Keratinocyte (primary cell): ENCODE data around the gene DSC2. TPM values are rescaled to one million over a fixed set of nuclear protein-coding genes. Genes with fewer than 3 reads are reported as not detected.
A peak's percentile ranks its signal among the peaks of the same experiment; 100 is the strongest.

ENCODE experiments used
- DNase-seq: peaks from one replicate; pipeline ENCODE4 v3.0.0-alpha.2; 2011; ENCODE audit warnings: low read depth, missing footprints, low spot score
- FAIRE-seq: peaks from 2 replicates; lab custom pipeline; 2011; peaks lifted over from hg19 to GRCh38; lab: Jason Lieb, UNC
- H2AFZ ChIP-seq: 2 replicates; pipeline ENCODE4 v1.6.0; 2012; ENCODE audit warnings: low read length, control low read depth, inconsistent platforms; ENCODE audit not compliant: control insufficient read depth
- H3K27ac ChIP-seq: 2 replicates; pipeline ENCODE4 v1.5.1; 2011; ENCODE audit warnings: low read length; ENCODE audit not compliant: control insufficient read depth, insufficient read depth
- H3K27me3 ChIP-seq: 3 replicates; pipeline ENCODE4 v1.6.0; 2011; ENCODE audit warnings: low read length; ENCODE audit not compliant: control insufficient read depth, insufficient read depth; ENCODE audit errors: extremely low read depth
- H3K36me3 ChIP-seq, 2 experiments: 2 replicates in 1 of 2; 3 replicates in 1 of 2; pipeline ENCODE4 v1.5.1; 2011; ENCODE audit warnings: low read length in 2 of 2, mild to moderate bottlenecking in 1 of 2; ENCODE audit not compliant: control insufficient read depth in 2 of 2, insufficient read depth in 2 of 2; ENCODE audit errors: extremely low read depth in 1 of 2
- H3K4me1 ChIP-seq: 3 replicates; pipeline ENCODE4 v1.5.1; 2011; ENCODE audit warnings: low read length; ENCODE audit not compliant: control insufficient read depth, insufficient read depth; ENCODE audit errors: extremely low read depth
- H3K4me2 ChIP-seq: 3 replicates; pipeline ENCODE4 v1.6.0; 2011; ENCODE audit warnings: low read depth, low read length; ENCODE audit not compliant: control insufficient read depth, insufficient read depth; ENCODE audit errors: extremely low read depth
- H3K4me3 ChIP-seq, 3 experiments: fragments of 200-600 bp in 1 of 3; sonication (generic) in 1 of 3; 2 replicates in 2 of 3; 3 replicates in 1 of 3; pipeline ENCODE4 v1.5.1; 2011 to 2016; ENCODE audit warnings: low read length in 3 of 3, mild to moderate bottlenecking in 3 of 3, control low read depth in 2 of 3, inconsistent platforms in 1 of 3, low read depth in 1 of 3, mixed read lengths in 1 of 3, mixed run types in 1 of 3, moderate library complexity in 1 of 3; ENCODE audit not compliant: control insufficient read depth in 2 of 3, insufficient read depth in 2 of 3; ENCODE audit errors: extremely low read depth in 1 of 3
- H3K79me2 ChIP-seq: 2 replicates; pipeline ENCODE4 v1.6.0; 2012; ENCODE audit warnings: low read length; ENCODE audit not compliant: control insufficient read depth, insufficient read depth
- H3K9ac ChIP-seq: 3 replicates; pipeline ENCODE4 v1.6.0; 2011; ENCODE audit warnings: low read length; ENCODE audit not compliant: control insufficient read depth, insufficient read depth; ENCODE audit errors: extremely low read depth
- H3K9me1 ChIP-seq: 3 replicates; pipeline ENCODE4 v1.6.0; 2011; ENCODE audit warnings: low read length; ENCODE audit not compliant: control insufficient read depth, insufficient read depth; ENCODE audit errors: extremely low read depth
- H3K9me3 ChIP-seq: 2 replicates; pipeline ENCODE4 v1.5.1; 2012; ENCODE audit warnings: low read depth, low read length; ENCODE audit not compliant: control insufficient read depth
- H4K20me1 ChIP-seq: 3 replicates; pipeline ENCODE4 v1.6.0; 2011; ENCODE audit warnings: low read length; ENCODE audit not compliant: control insufficient read depth, insufficient read depth; ENCODE audit errors: extremely low read depth
- EZH2 ChIP-seq: IDR thresholded peaks from one replicate; pipeline ENCODE4 v1.6.1; 2012; ENCODE audit warnings: inconsistent platforms, mild to moderate bottlenecking, low read length, moderate library complexity
- dilution Hi-C: fragments of 300-500 bp; cut with MboI; formaldehyde crosslinking; loops from one replicate; pipeline ENCODE4 v1.7.0; 2020; ENCODE audit warnings: low sequenced_read_pairs; ENCODE audit not compliant: extremely low pct_ligation_motif_present
- polyA plus RNA-seq, 5 experiments: library from polyadenylated mRNA; depleted of rRNA in 3 of 5; stranded (reverse) in 3 of 5; stranded (forward) in 1 of 5; unstranded in 1 of 5; fragments of >200 nt; gene quantifications; 1 replicate in 1 of 5; 2 replicates in 3 of 5; 3 replicates in 1 of 5; pipeline versions ENCODE4 v1.2.1 to v1.2.3, GENCODE V29; 2011 to 2012; ENCODE audit warnings: missing spikeins in 2 of 5, low read depth in 1 of 5, low replicate concordance in 1 of 5
- TF ChIP-seq, protein P1 (sequence below), 3 experiments: IDR thresholded peaks in 1 of 3; conservative IDR thresholded peaks in 1 of 3; optimal IDR thresholded peaks in 1 of 3; 2 replicates in 2 of 3; 3 replicates in 1 of 3; pipeline versions ENCODE3 to v1.5.1; 2011; ENCODE audit warnings: low read length in 3 of 3, mild to moderate bottlenecking in 3 of 3, moderate library complexity in 2 of 3, control low read depth in 1 of 3, inconsistent platforms in 1 of 3; ENCODE audit not compliant: insufficient read depth in 2 of 3; ENCODE audit errors: extremely low read depth in 1 of 3

The DSC2 gene
- polyA plus RNA-seq, 1 donor (not counting 4 experiments of a cell fraction or from before 2014, with no cell fraction given) = 37.1 TPM

DNA sequence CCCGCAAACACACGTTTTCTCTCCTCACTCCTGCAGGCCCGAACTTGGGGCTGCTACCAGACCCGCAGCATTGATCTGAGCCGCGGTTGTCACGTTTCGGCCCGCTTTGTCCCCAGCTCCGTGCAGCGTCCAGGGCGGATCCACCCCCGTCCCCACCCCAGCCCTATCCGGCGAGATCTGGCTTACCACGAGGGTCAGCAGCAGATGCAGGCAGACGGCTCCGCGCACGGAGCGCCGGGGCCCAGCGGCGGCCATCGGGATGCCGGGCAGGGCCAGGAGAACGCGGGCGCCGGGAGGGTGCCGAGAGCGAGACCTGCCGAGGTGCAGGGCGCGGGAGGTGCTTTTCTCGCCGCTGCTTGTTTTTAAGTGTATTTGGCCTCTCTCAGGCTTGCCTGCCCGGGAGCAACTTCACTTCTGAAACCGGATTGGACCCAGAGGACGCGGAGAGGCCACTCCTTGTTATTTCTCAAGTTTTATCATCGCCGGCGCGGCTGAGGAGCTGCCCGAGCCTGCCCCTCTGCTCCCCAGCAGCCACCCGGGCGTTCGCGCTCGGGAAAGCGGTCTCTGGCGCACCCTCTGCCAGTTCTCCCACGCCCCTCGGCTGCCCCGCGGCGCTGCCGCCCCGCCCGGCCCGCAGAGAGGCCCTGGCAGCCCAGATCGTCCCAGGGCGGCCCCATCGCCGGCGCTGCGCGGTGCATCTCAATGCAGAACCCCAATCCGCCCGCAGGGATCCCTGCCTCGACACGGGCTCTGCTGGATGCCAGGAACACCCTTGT, 59.6 kb downstream of the DSC2 start, which contains the start of gene DSC3:
Gene DSC3 (minus strand): TSS at position 337 of the 776 bp plus-strand sequence. CDS start 82 bp downstream, at position 255.
- Histone ChIP-seq H3K36me3 (no peaks in the 10 kb centered on the region), H3K27ac (peak within 1 kb of the TSS; percentile 98), H4K20me1 (no peaks in the 10 kb centered on the region), H3K4me2 (peak within 1 kb of the TSS; percentile 98), H3K79me2 (peaks cover 49% of the 10 kb centered on the region), H3K9me1 (no peaks in the 10 kb centered on the region), H3K9me3 (no peaks in the 10 kb centered on the region), H3K4me3 (peak within 1 kb of the TSS; percentile 84 to 98 (median 95)), H3K27me3 (no peaks in the 10 kb centered on the region), H3K9ac (peak within 1 kb of the TSS; percentile 99), H2AFZ (peak within 1 kb of the TSS; percentile 38), H3K4me1 (peaks cover 62% of the 10 kb centered on the region)
- dilution Hi-C loops = no loop called here
- DNase-seq (no peak), FAIRE-seq (peak; percentile 34)
- TF ChIP-seq EZH2 = no peak
- TF ChIP-seq, protein P1, sequence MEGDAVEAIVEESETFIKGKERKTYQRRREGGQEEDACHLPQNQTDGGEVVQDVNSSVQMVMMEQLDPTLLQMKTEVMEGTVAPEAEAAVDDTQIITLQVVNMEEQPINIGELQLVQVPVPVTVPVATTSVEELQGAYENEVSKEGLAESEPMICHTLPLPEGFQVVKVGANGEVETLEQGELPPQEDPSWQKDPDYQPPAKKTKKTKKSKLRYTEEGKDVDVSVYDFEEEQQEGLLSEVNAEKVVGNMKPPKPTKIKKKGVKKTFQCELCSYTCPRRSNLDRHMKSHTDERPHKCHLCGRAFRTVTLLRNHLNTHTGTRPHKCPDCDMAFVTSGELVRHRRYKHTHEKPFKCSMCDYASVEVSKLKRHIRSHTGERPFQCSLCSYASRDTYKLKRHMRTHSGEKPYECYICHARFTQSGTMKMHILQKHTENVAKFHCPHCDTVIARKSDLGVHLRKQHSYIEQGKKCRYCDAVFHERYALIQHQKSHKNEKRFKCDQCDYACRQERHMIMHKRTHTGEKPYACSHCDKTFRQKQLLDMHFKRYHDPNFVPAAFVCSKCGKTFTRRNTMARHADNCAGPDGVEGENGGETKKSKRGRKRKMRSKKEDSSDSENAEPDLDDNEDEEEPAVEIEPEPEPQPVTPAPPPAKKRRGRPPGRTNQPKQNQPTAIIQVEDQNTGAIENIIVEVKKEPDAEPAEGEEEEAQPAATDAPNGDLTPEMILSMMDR (optimal IDR thresholded peaks at IDR 0.05 in 1 of 3, IDR thresholded peaks at IDR 0.05 in 1 of 3, conservative IDR thresholded peaks at IDR 0.05 in 1 of 3; ENCODE audit: extremely low read depth in 1 of 3, insufficient read depth in 2 of 3, low read length in 3 of 3) = no peak

DNA sequence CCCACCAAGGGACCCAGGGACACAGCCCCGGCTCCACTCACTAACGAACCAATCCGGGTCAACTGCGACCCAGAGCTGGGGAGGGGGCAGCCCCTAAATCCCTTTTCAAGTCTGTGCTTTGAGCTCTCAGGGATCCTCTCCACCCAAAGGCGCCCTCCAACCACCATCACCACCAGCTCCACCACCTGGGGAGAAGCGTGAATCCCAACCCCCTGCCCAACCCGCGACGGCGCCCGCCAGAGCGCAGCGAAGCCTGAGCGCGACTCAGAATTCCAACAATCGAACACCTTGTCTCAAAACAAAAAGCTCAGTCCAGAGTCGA, 60.2 kb downstream of the DSC2 start:
- H3K4me1 ChIP-seq = peaks cover 64% of the 10 kb centered on the region
- no peaks in the 10 kb centered on the region for H3K9me1 ChIP-seq
- H2AFZ ChIP-seq = peak overlapping the region; percentile 38
- no peaks in the 10 kb centered on the region for H4K20me1 ChIP-seq
- peak overlapping the region; percentile 99 for H3K9ac ChIP-seq
- peak overlapping the region; percentile 84 to 98 (median 95) for H3K4me3 ChIP-seq
- dilution Hi-C loops = no loop called here
- H3K36me3 ChIP-seq = no peaks in the 10 kb centered on the region
- no peaks in the 10 kb centered on the region for H3K9me3 ChIP-seq
- H3K27me3 ChIP-seq = no peaks in the 10 kb centered on the region
- no peak for FAIRE-seq
- H3K27ac ChIP-seq = peak overlapping the region; percentile 98
- no peak for DNase-seq
- peak overlapping the region; percentile 98 for H3K4me2 ChIP-seq
- no peak for TF ChIP-seq EZH2
- TF ChIP-seq, protein P1 (optimal IDR thresholded peaks at IDR 0.05 in 1 of 3, IDR thresholded peaks at IDR 0.05 in 1 of 3, conservative IDR thresholded peaks at IDR 0.05 in 1 of 3; ENCODE audit: extremely low read depth in 1 of 3, insufficient read depth in 2 of 3, low read length in 3 of 3) = no peak
- peaks cover 55% of the 10 kb centered on the region for H3K79me2 ChIP-seq
